SK-N-SH treated with all-trans-retinoic acid at 6 μM for 48 hours (cell line): Measurements from ENCODE around the gene TSEN2.

Source experiments
- ATAC-seq: fragments of 200-7000 bp; cut with Tn5 transposase; 3 replicates; pipeline ENCODE4 v1.9.1; 2020; ENCODE audit warnings: mild to moderate bottlenecking, moderate library complexity
- ARNTL ChIP-seq: fragments of 450-650 bp; formaldehyde crosslinking; IDR thresholded peaks from 2 replicates; pipeline ENCODE4 v1.5.0; 2020; ENCODE audit warnings: low read depth, mild to moderate bottlenecking, moderate library complexity, borderline replicate concordance
- BACH2 ChIP-seq: fragments of 250-450 bp; sonication (Bioruptor Pico); IDR thresholded peaks from 2 replicates; pipeline ENCODE4 v1.9.0; 2021; ENCODE audit warnings: mild to moderate bottlenecking, borderline replicate concordance
- CREB5 ChIP-seq: fragments of 250-450 bp; sonication (Bioruptor Pico); IDR thresholded peaks from 2 replicates; pipeline ENCODE4 v1.5.1; 2020; ENCODE audit warnings: low read depth, mild to moderate bottlenecking, moderate library complexity
- CSDC2 ChIP-seq: fragments of 250-450 bp; sonication (Bioruptor Pico); IDR thresholded peaks from 2 replicates; pipeline ENCODE4 v1.5.0; 2020; ENCODE audit warnings: mild to moderate bottlenecking, moderate library complexity
- CSRNP3 ChIP-seq: fragments of 250-450 bp; sonication (Bioruptor Pico); IDR thresholded peaks from 2 replicates; pipeline ENCODE4 v1.5.1; 2021; ENCODE audit warnings: mild to moderate bottlenecking, moderate library complexity
- GLIS3 ChIP-seq: fragments of 250-450 bp; sonication (Bioruptor Pico); IDR thresholded peaks from 2 replicates; pipeline ENCODE4 v1.5.0; 2020; ENCODE audit warnings: mild to moderate bottlenecking, moderate library complexity
- OSR1 ChIP-seq: fragments of 250-450 bp; sonication (Bioruptor Pico); IDR thresholded peaks from 2 replicates; pipeline ENCODE4 v1.8.0; 2022; ENCODE audit warnings: moderate library complexity, mild to moderate bottlenecking, inconsistent platforms
- PATZ1 ChIP-seq: fragments of 250-450 bp; sonication (Bioruptor Pico); IDR thresholded peaks from 2 replicates; pipeline ENCODE4 v1.8.0; 2020; ENCODE audit warnings: mild to moderate bottlenecking, moderate library complexity, borderline replicate concordance
- POU6F1 ChIP-seq: fragments of 250-450 bp; sonication (Bioruptor Pico); IDR thresholded peaks from 2 replicates; pipeline ENCODE4 v1.8.0; 2021; ENCODE audit warnings: low read depth, mild to moderate bottlenecking, moderate library complexity, borderline replicate concordance
- RARB ChIP-seq: fragments of 250-450 bp; sonication (Bioruptor Pico); IDR thresholded peaks from 2 replicates; pipeline ENCODE4 v1.8.0; 2021; ENCODE audit warnings: mild to moderate bottlenecking, moderate library complexity
- SNAI2 ChIP-seq: fragments of 250-450 bp; sonication (Bioruptor Pico); IDR thresholded peaks from 2 replicates; pipeline ENCODE4 v1.5.0; 2020; ENCODE audit warnings: mild to moderate bottlenecking, moderate library complexity
- TCF4 ChIP-seq: fragments of 250-450 bp; sonication (Bioruptor Pico); IDR thresholded peaks from 2 replicates; pipeline ENCODE4 v1.8.0; 2021; ENCODE audit warnings: mild to moderate bottlenecking, moderate library complexity, borderline replicate concordance
- TOX ChIP-seq: fragments of 250-450 bp; sonication (Bioruptor Pico); IDR thresholded peaks from 2 replicates; pipeline ENCODE4 v1.8.0; 2021; ENCODE audit warnings: mild to moderate bottlenecking, moderate library complexity, borderline replicate concordance
- ZFP3 ChIP-seq: fragments of 250-450 bp; sonication (Bioruptor Pico); IDR thresholded peaks from 2 replicates; pipeline ENCODE4 v1.5.0; 2020; ENCODE audit warnings: mild to moderate bottlenecking, moderate library complexity
- ZFP30 ChIP-seq: fragments of 450-650 bp; formaldehyde crosslinking; IDR thresholded peaks from 2 replicates; pipeline ENCODE4 v1.5.0; 2022; ENCODE audit warnings: mild to moderate bottlenecking, moderate library complexity
- ZNF565 ChIP-seq: fragments of 450-650 bp; formaldehyde crosslinking; conservative IDR thresholded peaks from 2 replicates; pipeline ENCODE4 v1.5.0; 2020; ENCODE audit warnings: low read depth, mild to moderate bottlenecking, moderate library complexity
- ZNF70 ChIP-seq: fragments of 450-650 bp; formaldehyde crosslinking; IDR thresholded peaks from 2 replicates; pipeline ENCODE4 v1.5.0; 2020; ENCODE audit warnings: mild to moderate bottlenecking, moderate library complexity

The TSEN2 gene

GRCh38 chr3:12487336-12487735 is 3.1 kb downstream of the TSEN2 start:
- ATAC-seq = no peak

GRCh38 chr3:12487786-12488185 is 3.5 kb downstream of the TSEN2 start:
- TF ChIP-seq SNAI2 (CRISPR knock-in tag) (no peak), CREB5 (no peak), BACH2 (no peak), TCF4 (no peak), ZFP3 (no peak), TOX (no peak), PATZ1 (CRISPR knock-in tag) (no peak), POU6F1 (CRISPR knock-in tag) (no peak), ZNF565 (CRISPR knock-in tag) (no peak), ZFP30 (no peak)
- ATAC-seq = no peak

More at GRCh38 chr3:12487336-12487735, 3.1 kb downstream of the TSEN2 start:
- no peak for TF ChIP-seq ZFP3
- no peak for TF ChIP-seq GLIS3 (CRISPR knock-in tag)
- TF ChIP-seq SNAI2 (CRISPR knock-in tag) = no peak
- TF ChIP-seq ARNTL (CRISPR knock-in tag) = no peak

- ATAC-seq = no peak
- TF ChIP-seq ZNF70 (CRISPR knock-in tag) (no peak), ARNTL (CRISPR knock-in tag) (no peak), ZNF565 (CRISPR knock-in tag) (no peak), CSRNP3 (CRISPR knock-in tag) (no peak), RARB (no peak)
Measured at GRCh38 chr3:12489368-12489767, 5.1 kb downstream of the TSEN2 start.

- no peak for ATAC-seq
- no peak for TF ChIP-seq CSRNP3 (CRISPR knock-in tag)
- no peak for TF ChIP-seq CREB5
- TF ChIP-seq ZFP3 = no peak
- TF ChIP-seq TCF4 = no peak
- no peak for TF ChIP-seq TOX
- no peak for TF ChIP-seq CSDC2 (CRISPR knock-in tag)
- no peak for TF ChIP-seq OSR1 (CRISPR knock-in tag)
- no peak for TF ChIP-seq ARNTL (CRISPR knock-in tag)
- no peak for TF ChIP-seq ZNF70 (CRISPR knock-in tag)
- no peak for TF ChIP-seq SNAI2 (CRISPR knock-in tag)
- TF ChIP-seq PATZ1 (CRISPR knock-in tag) = no peak
- TF ChIP-seq BACH2 = no peak
- no peak for TF ChIP-seq ZFP30
Measured at GRCh38 chr3:12489832-12490231, 5.6 kb downstream of the TSEN2 start.
